ENCODE data around the gene PPP1R1B.

PPP1R1B gene

DNA sequence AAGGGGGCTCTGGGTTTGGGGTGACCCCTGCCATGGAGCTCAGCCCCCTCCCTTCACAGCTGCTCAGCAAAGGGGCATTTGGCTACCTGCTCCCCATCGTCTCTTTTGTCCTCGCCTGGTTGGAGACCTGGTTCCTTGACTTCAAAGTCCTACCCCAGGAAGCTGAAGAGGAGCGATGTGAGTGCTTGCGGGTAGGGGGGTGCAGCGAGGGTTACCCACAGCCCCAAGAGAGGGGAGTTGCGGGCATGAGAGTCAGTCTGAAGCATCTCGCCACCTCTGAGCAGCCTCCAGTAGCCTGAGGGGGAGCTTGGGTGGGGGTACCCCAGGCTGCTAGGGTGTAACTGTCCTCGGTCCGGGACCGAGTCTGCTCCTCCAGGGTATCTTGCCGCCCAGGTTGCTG lies 31.6 kb downstream of the PPP1R1B start:
- no peak for DNase-seq

DNA sequence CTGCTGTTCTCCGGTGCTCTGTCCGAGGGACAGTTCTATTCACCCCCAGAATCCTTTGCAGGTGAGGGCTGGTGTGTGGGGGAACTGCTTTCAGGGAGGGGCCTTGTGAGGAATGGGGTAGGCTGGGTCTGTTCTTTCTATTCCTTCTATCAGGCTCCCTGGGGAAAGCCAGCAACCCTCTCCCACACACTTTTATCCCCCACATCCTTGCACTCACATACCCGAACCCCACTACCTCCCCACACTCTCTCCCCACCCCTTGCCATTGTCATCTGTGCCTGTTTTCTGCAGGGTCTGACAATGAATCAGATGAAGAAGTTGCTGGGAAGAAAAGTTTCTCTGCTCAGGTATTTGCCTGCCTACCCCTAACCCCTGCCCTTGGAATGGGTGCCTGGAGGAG lies 32.0 kb downstream of the PPP1R1B start:
- no peak for DNase-seq

DNA sequence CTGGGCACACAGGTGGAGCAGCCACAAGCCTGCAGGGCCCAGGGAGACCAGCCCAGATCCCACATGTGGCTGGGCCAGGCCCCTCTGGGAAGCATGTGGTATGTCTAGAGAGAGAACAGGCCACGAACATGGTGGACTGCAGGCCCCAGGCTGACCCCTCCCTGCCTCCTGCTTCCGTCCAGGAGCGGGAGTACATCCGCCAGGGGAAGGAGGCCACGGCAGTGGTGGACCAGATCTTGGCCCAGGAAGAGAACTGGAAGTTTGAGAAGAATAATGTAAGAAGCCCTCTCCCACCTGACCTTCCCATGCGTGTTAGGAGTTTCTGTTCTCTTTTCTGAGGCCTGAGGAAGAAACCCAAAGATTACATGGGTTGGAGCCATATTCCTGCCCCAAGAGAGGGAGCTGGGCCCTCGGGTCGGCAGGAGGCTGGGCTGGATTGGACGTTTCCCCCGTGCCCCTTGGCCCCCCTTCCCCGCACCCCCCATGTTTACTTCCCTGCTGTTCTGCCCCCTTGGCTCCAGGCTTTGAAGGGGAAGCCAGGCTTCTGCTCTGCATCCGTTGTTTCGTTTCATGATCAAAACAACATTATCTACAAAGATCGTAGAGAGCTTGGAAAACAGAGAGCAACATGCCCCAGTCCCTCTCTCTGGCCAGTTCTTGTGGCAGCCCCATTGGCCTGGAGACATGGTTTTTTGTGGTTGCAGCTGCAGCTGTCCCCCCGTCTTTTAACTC lies 32.7 kb downstream of the PPP1R1B start:
- DNase-seq: no peak

DNA sequence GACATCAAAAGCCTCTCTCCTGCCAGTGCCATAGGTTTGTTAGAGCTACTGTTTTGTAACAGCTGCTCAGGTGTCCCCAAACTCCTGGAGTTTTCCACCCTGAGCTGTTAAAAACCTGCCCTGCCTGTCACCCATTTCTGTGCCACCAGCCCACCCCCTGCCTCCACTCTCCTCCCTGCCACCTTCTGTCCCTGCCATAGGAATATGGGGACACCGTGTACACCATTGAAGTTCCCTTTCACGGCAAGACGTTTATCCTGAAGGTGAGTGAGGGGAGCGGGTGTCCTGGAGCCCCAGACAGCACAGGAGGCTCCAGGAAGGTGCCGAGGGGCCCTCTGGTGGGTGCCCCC lies 33.2 kb downstream of the PPP1R1B start:
- no peak for DNase-seq

DNA sequence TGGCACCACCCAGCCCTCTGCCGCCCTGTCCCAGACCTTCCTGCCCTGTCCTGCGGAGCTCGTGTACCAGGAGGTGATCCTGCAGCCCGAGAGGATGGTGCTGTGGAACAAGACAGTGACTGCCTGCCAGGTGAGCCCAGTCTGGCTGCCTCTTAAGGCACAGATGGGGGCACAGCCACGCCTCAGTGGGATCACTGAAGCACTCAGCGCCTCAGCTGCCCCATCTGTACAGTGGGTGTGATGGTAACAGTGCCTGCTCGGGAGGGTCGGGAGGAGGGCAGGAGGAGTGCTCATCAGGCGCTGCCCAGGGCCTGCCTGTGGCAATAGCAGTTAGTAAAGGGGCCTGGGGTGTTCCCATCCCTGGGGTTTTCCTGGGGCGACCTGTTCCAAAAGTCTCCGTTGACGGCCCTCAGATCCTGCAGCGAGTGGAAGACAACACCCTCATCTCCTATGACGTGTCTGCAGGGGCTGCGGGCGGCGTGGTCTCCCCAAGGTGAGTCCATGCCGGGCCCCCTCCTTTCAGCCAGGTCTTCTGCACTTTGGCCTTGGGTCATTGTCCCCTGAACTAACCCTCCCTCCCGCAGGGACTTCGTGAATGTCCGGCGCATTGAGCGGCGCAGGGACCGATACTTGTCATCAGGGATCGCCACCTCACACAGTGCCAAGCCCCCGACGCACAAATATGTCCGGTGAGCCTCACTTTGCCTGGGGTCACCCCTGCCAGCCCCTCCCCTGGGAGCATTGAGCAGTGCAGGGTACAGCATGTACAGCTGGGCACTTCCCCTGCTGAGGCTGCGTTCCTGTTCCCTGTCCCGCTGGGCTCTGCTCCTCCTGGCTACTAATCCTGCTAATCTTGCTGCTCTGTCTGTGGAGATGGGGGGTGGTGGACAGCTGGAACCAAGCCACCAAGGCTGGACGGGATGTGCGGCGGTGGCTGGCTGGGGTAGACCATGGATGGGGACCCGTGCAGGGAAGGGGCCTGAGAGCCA lies 33.9 kb downstream of the PPP1R1B start:
- DNase-seq: no peak

DNA sequence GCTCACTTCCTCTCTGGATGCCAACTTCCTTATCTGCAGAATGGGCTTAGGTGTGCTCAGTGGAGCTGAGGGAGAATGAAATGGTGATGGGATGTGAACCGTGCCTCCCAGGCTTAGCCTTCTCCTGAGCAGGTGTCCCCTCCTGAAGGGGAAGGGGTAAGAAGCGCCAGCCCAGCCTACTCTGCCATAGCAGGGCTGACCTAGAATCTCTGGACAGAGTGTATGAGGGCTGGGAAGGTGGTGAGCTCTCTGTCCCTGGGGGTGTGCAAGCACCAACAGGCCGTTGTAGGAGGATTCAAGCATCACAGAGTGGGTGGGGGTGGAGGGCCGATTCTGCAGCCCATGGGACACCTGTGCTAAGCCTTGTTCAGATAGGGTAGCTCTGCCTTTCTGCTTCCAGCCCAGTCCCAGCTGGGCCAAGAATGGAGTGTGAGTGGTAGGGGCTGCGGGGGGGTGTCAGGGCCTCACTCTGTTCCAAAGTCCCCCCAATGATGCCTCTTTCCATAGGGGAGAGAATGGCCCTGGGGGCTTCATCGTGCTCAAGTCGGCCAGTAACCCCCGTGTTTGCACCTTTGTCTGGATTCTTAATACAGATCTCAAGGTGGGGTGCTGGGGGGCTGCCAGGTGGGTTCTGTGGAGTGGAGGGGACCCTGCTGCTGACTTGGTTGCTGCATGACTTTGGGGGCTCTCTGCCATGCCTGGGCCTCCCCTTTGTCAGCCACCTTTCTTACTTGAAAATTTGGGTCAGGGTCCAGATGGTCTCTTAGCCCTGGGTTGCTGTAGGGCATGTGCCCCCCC lies 35.2 kb downstream of the PPP1R1B start:
- DNase-seq: no peak

DNA sequence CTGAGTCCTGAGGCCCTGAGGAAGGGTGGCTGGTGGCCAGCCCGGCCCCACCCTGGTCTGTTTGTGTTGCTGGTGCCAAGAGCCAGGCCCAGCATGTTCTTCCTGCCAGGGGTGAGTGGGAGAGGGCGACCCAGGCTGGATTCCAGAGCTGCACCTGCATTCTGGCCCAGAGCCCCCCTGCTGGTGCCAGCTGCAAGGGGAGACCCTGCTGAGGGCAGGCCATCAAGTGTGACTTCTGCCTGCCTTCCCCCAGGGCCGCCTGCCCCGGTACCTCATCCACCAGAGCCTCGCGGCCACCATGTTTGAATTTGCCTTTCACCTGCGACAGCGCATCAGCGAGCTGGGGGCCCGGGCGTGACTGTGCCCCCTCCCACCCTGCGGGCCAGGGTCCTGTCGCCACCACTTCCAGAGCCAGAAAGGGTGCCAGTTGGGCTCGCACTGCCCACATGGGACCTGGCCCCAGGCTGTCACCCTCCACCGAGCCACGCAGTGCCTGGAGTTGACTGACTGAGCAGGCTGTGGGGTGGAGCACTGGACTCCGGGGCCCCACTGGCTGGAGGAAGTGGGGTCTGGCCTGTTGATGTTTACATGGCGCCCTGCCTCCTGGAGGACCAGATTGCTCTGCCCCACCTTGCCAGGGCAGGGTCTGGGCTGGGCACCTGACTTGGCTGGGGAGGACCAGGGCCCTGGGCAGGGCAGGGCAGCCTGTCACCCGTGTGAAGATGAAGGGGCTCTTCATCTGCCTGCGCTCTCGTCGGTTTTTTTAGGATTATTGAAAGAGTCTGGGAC lies 36.0 kb downstream of the PPP1R1B start:
- no peak for DNase-seq

DNA sequence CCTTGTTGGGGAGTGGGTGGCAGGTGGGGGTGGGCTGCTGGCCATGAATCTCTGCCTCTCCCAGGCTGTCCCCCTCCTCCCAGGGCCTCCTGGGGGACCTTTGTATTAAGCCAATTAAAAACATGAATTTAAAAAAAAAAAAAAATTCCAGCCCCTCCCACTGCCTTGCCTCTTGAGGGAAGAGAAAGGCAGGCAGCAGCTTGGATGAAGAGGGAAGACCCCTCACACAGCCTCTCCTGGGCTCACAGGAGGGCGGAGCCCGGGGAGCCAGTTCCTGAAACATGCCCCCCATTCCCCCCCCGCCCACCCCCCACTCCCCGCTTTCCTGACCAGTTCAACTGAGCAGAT lies 36.6 kb downstream of the PPP1R1B start:
- DNase-seq: no peak

DNA sequence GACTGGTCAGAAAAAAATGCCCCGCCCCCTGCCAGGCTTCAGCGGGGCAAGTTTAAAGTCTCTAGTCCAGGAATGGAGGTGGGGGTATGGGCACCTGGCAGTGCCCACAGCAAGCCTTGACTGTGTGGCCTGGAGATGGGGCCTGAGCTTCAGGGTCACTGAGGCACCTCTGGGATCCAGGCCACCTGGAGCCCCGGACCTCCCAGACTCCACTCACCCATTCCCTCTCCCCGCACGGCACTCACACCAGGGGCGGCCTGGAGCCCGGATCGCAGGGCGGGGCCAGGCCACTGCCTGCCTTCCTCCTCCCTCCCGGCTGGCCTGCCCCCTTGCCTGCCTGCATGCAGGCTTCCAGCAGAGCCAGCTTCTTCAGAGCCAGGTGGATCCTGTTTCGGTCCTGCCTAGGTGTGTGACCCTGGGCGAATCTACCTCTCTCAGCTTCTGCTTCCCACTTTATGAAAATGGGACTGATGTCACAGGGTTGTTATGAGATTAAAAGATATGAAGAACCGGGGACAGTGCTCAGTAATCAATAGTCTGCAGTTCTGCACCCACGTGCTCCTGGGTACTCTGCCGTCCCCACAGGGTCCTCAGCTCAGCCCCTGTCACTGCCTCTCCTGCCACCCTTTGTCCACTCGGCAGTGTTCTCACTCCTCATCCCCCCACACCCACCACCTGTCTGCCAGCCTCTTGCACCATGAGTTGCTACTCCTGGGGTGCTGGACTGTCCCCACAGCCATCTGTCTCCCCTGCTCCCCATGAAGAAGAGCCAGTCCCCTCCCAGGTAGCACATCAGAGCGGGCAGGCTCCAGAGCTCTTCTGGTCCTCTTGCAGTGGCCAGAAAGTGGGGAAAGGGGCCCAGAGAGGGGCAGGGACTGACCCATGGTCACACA lies 37.2 kb downstream of the PPP1R1B start:
- DNase-seq: no peak

DNA sequence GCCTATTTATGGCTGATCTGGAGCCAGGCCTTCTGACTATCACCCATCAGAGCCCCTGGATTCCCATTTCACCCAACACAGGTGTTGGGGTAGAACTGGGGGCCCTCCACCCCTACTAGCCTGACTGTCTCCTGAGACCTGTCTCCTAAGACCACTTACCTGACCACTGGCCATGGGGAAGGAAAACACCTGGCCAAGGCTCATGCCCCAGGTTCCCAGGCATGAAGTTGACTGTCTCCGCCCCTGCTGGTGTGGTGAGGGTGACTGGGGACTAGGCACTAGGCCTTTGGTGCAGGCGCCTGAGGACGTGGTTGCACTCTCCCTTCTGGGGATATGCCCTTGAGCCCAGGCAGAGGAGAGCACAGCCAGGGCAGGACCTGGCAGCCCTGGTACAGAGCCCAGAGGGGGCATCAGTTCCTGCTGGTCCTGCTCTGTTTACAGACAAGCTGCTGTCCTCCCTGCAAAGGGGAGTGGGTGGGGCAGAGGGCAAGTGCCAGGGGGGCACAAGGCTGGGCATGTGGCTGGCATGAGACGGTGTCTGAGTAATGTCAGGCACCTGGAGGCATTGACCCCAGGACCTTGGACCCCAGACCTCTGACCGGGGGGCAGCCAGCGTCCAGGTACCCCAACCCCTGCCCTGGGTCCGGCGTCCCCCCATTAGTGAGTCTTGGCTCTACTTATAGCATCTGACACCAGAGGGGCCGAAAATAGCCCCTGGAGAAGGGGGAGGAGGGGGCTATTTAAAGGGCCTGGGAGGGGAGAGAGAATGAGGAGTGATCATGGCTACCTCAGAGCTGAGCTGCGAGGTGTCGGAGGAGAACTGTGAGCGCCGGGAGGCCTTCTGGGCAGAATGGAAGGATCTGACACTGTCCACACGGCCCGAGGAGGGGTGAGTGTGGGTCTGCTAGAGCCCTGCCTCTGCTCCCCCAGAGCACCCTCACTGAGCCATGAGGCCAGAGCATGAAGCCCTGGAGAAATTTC lies 38.1 kb downstream of the PPP1R1B start, which contains the start of gene TCAP:
Gene TCAP, plus strand, starts transcription at position 769 of the 981 bp plus-strand sequence. Its CDS starts 11 bp downstream, at position 780.
- DNase-seq: no peak

DNA sequence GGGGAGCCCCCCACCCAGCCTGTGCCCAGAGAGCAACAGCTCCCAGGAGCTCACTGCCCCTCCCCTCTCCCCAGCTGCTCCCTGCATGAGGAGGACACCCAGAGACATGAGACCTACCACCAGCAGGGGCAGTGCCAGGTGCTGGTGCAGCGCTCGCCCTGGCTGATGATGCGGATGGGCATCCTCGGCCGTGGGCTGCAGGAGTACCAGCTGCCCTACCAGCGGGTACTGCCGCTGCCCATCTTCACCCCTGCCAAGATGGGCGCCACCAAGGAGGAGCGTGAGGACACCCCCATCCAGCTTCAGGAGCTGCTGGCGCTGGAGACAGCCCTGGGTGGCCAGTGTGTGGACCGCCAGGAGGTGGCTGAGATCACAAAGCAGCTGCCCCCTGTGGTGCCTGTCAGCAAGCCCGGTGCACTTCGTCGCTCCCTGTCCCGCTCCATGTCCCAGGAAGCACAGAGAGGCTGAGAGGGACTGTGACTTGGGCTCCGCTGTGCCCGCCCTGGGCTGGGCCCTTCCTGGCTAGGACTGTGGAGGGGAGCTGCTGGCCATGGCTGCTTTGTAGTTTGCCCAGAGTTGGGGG lies 39.0 kb downstream of the PPP1R1B start:
- peak in 1 of 2 experiments; percentile 28 for DNase-seq

DNA sequence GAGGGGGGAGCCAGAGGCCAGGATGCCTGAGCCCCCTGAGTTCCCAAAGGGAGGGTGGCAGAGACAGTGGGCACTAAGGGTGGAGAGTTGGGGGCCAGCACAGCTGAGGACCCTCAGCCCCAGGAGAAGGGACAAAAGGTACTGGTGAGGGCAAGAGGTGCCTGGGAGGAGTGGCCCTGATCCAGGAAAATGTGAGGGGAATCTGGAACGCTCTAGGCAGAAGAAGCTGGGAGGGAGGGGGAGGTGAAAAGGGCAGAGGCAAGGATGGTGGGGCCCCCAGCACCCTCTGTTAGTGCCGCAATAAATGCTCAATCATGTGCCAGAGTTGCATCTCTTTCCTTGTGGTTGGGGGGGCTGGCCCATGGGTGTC lies 39.5 kb downstream of the PPP1R1B start:
- no peak for DNase-seq

DNA sequence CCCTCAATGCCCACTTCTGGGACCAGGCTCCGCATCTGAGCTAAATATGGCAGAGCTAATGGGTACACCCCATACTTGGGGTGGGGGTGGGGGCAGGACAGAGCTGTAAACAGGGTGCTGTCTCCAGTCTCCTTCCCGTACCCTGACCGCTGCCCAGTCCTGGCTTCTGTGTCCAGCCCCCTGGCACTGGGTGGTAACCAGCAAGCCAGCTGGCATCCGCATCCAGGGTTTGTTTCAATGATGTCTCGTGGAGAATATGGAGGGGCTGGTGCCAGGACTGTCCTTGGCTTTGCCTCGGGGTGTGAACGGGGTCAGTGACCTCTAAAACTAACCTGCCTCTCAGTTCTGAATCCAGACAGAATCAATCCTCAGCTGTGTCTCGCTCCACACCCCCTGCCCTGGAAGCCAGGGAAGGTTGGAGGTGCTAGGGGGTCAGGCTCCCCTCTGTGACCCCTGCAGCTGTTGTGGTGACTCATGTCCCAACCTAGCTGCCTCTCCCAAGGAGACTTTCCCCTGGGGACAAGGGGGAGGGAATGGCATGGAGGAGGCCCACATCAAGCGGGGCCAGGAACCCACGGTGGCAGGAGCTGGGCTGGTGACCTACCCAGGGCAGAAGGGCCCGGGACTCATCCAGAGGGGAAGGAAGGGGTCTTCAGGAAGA lies 40.0 kb downstream of the PPP1R1B start:
- no peak for DNase-seq

DNA sequence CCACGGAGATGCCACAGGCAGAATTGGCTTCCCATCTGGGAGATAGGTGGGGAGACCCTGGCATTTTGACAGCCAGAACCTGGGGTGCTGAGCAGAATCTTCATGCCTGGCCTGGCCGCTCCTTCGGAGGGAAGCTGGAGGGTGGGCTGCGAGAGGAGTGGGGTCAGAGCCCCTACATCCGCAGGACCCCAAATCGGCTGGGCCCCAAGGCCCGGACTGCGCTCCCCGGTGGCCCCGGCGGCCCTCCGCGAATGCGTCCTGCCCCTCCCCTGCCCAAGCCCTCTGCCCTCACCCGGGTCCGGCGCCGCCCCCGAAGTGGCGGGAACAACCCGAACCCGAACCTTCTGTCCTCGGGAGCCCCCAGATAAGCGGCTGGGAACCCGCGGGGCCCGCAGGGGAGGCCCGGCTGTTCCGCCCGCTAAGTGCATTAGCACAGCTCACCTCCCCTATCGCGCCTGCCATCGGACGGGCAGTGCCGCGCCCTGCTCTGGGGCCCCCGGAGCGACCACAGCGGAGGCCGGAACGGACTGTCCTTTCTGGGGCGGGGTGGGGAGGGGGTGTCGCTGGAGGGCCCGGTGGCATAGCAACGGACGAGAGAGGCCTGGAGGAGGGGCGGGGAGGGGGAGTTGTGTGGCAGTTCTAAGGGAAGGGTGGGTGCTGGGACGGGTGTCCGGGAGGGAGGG lies 40.7 kb downstream of the PPP1R1B start:
- DNase-seq: no peak

DNA sequence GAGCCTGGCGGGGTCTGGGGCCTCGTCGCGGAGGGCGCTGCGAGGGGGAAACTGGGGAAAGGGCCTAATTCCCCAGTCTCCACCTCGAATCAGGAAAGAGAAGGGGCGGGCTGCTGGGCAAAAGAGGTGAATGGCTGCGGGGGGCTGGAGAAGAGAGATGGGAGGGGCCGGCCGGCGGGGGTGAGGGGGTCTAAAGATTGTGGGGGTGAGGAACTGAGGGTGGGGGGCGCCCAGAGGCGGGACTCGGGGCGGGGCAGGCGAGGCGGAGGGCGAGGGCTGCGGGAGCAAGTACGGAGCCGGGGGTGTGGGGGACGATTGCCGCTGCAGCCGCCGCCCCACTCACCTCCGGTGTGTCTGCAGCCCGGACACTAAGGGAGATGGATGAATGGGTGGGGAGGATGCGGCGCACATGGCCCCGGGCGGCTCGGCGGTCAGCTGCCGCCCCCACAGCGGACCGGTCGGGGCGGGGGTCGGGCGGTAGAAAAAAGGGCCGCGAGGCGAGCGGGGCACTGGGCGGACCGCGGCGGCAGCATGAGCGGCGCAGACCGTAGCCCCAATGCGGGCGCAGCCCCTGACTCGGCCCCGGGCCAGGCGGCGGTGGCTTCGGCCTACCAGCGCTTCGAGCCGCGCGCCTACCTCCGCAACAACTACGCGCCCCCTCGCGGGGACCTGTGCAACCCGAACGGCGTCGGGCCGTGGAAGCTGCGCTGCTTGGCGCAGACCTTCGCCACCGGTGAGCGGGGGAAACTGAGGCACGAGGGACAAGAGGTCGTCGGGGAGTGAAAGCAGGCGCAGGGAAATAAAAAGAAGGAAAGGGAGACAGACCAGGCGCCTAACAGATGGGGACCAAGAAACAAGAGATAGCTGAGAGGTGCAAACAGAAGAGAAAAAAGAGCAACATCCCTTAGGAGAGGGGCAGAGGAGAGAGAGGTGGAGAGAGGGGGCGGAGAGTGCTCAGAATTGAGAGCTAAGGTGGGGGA lies 41.5 kb downstream of the PPP1R1B start, which contains the start of gene PNMT:
Gene PNMT, plus strand, starts transcription at position 509 of the 980 bp plus-strand sequence. Its CDS starts 23 bp downstream, at position 532.
- DNase-seq: no peak

DNA sequence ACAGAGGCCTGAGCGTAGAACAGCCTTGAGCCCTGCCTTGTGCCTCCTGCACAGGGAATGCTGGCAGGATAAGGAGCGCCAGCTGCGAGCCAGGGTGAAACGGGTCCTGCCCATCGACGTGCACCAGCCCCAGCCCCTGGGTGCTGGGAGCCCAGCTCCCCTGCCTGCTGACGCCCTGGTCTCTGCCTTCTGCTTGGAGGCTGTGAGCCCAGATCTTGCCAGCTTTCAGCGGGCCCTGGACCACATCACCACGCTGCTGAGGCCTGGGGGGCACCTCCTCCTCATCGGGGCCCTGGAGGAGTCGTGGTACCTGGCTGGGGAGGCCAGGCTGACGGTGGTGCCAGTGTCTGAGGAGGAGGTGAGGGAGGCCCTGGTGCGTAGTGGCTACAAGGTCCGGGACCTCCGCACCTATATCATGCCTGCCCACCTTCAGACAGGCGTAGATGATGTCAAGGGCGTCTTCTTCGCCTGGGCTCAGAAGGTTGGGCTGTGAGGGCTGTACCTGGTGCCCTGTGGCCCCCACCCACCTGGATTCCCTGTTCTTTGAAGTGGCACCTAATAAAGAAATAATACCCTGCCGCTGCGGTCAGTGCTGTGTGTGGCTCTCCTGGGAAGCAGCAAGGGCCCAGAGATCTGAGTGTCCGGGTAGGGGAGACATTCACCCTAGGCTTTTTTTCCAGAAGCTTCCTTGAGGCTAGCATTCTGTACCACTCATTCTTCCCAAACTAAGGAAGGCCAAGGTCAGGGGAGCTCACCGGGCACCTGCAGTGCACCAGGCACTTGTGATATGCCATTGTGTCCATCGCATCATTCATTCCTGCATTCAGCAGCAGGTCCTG lies 43.4 kb downstream of the PPP1R1B start:
- DNase-seq: no peak
